Stimulated activated CD4-positive, alpha-beta T cell treated with anti-CD3 and anti-CD28 coated beads, Interleukin-4, amount 100 ng/mL, for 4 hours (primary cell): Measurements from ENCODE around the gene SURF6.

Experiments
- DNase-seq, 2 experiments: peaks; one replicate each; pipeline ENCODE4 v3.0.0-alpha.2; 2020

SURF6 gene

GRCh38 chr9:133367221-133367620 is 31.2 kb upstream of the SURF6 start:
- no peak for DNase-seq

- no peak for DNase-seq
These were observed 30.4 kb upstream of the SURF6 start for GRCh38 chr9:133366435-133366834.

- no peak for DNase-seq
These were observed 26.5 kb upstream of the SURF6 start for GRCh38 chr9:133362359-133363044.

- DNase-seq, result no peak
These were observed 25.6 kb upstream of the SURF6 start for GRCh38 chr9:133361507-133362092.

- DNase-seq, result no peak
These were observed 24.7 kb upstream of the SURF6 start for GRCh38 chr9:133360400-133361393.

GRCh38 chr9:133359399-133360175 is 23.6 kb upstream of the SURF6 start:
- no peak for DNase-seq

- no peak for DNase-seq
These were observed 21.7 kb upstream of the SURF6 start for GRCh38 chr9:133357656-133358055.

- DNase-seq, result peak; percentile 87 to 95
These were observed 20.6 kb upstream of the SURF6 start, which contains the start of the genes SURF1 and SURF2 for GRCh38 chr9:133356391-133357091. SURF1 (minus strand) TSS chr9:133356487; CDS start chr9:133356453, 34 bp downstream. SURF2 (plus strand) TSS chr9:133356550; CDS start chr9:133356593, 43 bp downstream.

- DNase-seq, result no peak
These were observed 19.9 kb upstream of the SURF6 start for GRCh38 chr9:133355881-133356357.

- DNase-seq, result no peak
These were observed 18.8 kb upstream of the SURF6 start for GRCh38 chr9:133354766-133355165.

- DNase-seq, result no peak
These were observed 17.6 kb upstream of the SURF6 start for GRCh38 chr9:133353548-133353947.

- DNase-seq, result no peak
These were observed 16.8 kb upstream of the SURF6 start for GRCh38 chr9:133352635-133353340.

- peak in 1 of 2 experiments; percentile 30 for DNase-seq
These were observed 16.1 kb upstream of the SURF6 start for GRCh38 chr9:133351908-133352634.

- DNase-seq, result no peak
These were observed 15.5 kb upstream of the SURF6 start for GRCh38 chr9:133351526-133351907.

- no peak for DNase-seq
These were observed 14.1 kb upstream of the SURF6 start for GRCh38 chr9:133349965-133350616.

GRCh38 chr9:133348718-133349573 is 13.0 kb upstream of the SURF6 start:
- no peak for DNase-seq

- peak; percentile 87 to 92 for DNase-seq
These were observed 12.2 kb upstream of the SURF6 start, which contains the start of the genes MED22 and RPL7A for GRCh38 chr9:133347985-133348717. MED22 (minus strand) TSS chr9:133348131; CDS start chr9:133346662, 1,469 bp downstream. RPL7A (plus strand) TSS chr9:133348218; CDS start chr9:133348244, 26 bp downstream.

GRCh38 chr9:133347515-133347984 is 11.6 kb upstream of the SURF6 start:
- DNase-seq, result no peak
